HG03558 (cell line): Measurements from ENCODE around the gene GRIN1.
"Not testable (repeated sequence)": the region's sequence is repeated elsewhere in the genome, so short reads cannot be mapped to it uniquely, and the experiment has no call there.

ENCODE experiments used
- ATAC-seq: cut with Tn5 transposase; IDR thresholded peaks from one replicate; pipeline ENCODE4 v1.9.1; 2021; ENCODE audit warnings: moderate number of reproducible peaks; ENCODE audit not compliant: unreplicated experiment; ENCODE audit errors: extremely low read depth

GRIN1 gene

GRCh38 chr9:137110911-137111787, 27.8 kb upstream of the GRIN1 start:
- no peak for ATAC-seq

GRCh38 chr9:137111788-137112563, 27.0 kb upstream of the GRIN1 start:
- no peak for ATAC-seq

GRCh38 chr9:137112564-137113384, 26.2 kb upstream of the GRIN1 start:
- no peak for ATAC-seq

- ATAC-seq: no peak
Measured at GRCh38 chr9:137113385-137114159, 25.4 kb upstream of the GRIN1 start.

GRCh38 chr9:137114220-137114612, 24.7 kb upstream of the GRIN1 start:
- no peak for ATAC-seq

GRCh38 chr9:137114613-137115393, 24.2 kb upstream of the GRIN1 start, which contains the start of gene DPP7:
Gene DPP7, minus strand, starts transcription at chr9:137114733. Its CDS starts 20 bp downstream, at chr9:137114713.
- ATAC-seq: no peak

GRCh38 chr9:137115394-137116026, 23.4 kb upstream of the GRIN1 start:
- ATAC-seq: no peak

GRCh38 chr9:137116027-137116507, 22.9 kb upstream of the GRIN1 start:
- ATAC-seq: no peak

GRCh38 chr9:137116728-137117127, 22.2 kb upstream of the GRIN1 start:
- ATAC-seq: no peak

GRCh38 chr9:137117269-137117731, 21.7 kb upstream of the GRIN1 start:
- ATAC-seq: no peak

GRCh38 chr9:137118092-137118603, 20.8 kb upstream of the GRIN1 start:
- ATAC-seq: not testable (repeated sequence)

GRCh38 chr9:137121927-137122795, 16.8 kb upstream of the GRIN1 start:
- ATAC-seq: not testable (repeated sequence)

GRCh38 chr9:137122796-137123467, 16.0 kb upstream of the GRIN1 start:
- ATAC-seq: not testable (repeated sequence)

GRCh38 chr9:137123468-137123837, 15.5 kb upstream of the GRIN1 start:
- ATAC-seq: no peak

GRCh38 chr9:137123952-137124462, 14.9 kb upstream of the GRIN1 start:
- ATAC-seq: not testable (repeated sequence)

- no peak for ATAC-seq
Measured at GRCh38 chr9:137126786-137127185, 12.2 kb upstream of the GRIN1 start.
